Frontal cortex (tissue), 1 donor: ENCODE results near the gene PSORS1C1. TPM values are rescaled to one million over a fixed set of nuclear protein-coding genes. Genes with fewer than 3 reads are reported as not detected.

ENCODE experiments used
- small RNA-seq: library from RNA; depleted of rRNA; stranded (forward); fragments of <200 nt; gene quantifications from one replicate; pipeline ENCODE3, GENCODE V24; 2014
- total RNA-seq: library from RNA; depleted of rRNA; stranded (reverse); fragments of >200 nt; gene quantifications from one replicate; pipeline ENCODE4 v1.2.3, GENCODE V29; 2014

Gene PSORS1C1
- total RNA-seq, 1 donor from 2014 or later, result not detected

Small RNAs within 50 kb of the gene (small RNA-seq; reads per million reads assigned to genes)
- gene POLR2LP1 (not detected), gene RNU6-1133P (0.08 reads per million)

Other genes with a start within 250 kb of the PSORS1C1 start
- 106 TPM for gene DDR1, start 230.3 kb upstream of the PSORS1C1 start, total RNA-seq
- gene GTF2H4, start 206.6 kb upstream of the PSORS1C1 start, total RNA-seq, result 15.5 TPM
- gene VARS2, start 200.6 kb upstream of the PSORS1C1 start, total RNA-seq, result 22.4 TPM
- not detected for gene SFTA2, start 182.6 kb upstream of the PSORS1C1 start, total RNA-seq
- gene MUCL3, start 173.8 kb upstream of the PSORS1C1 start, total RNA-seq, result not detected
- gene MUC21, start 131.1 kb upstream of the PSORS1C1 start, total RNA-seq, result not detected
- not detected for gene MUC22, start 104.3 kb upstream of the PSORS1C1 start, total RNA-seq
- not detected for gene C6orf15, start 2.2 kb upstream of the PSORS1C1 start, total RNA-seq
- gene CDSN, start 5.6 kb downstream of the PSORS1C1 start, total RNA-seq, result not detected
- gene PSORS1C2, start 24.3 kb downstream of the PSORS1C1 start, total RNA-seq, result not detected
- 5.7 TPM for gene CCHCR1, start 43.0 kb downstream of the PSORS1C1 start, total RNA-seq
- gene TCF19, start 43.8 kb downstream of the PSORS1C1 start, total RNA-seq, result 2.0 TPM
- not detected for gene POU5F1, start 55.9 kb downstream of the PSORS1C1 start, total RNA-seq
- gene HLA-C, start 157.3 kb downstream of the PSORS1C1 start, total RNA-seq, result 22.0 TPM
- gene HLA-B, start 242.4 kb downstream of the PSORS1C1 start, total RNA-seq, result 41.6 TPM